K562 (cell line): ENCODE measurements around the gene EPN2.
"Not testable (repeated sequence)": the region's sequence is repeated elsewhere in the genome, so short reads cannot be mapped to it uniquely, and the experiment has no call there.

Experiments used
- ETV5 ChIP-seq: sonication (generic); formaldehyde crosslinking; IDR thresholded peaks from 2 replicates; pipeline ENCODE4 v1.4.0; 2020; ENCODE audit warnings: low read depth, mild to moderate bottlenecking, missing genetic modification reagents
- NFRKB ChIP-seq: fragments of 450-650 bp; IDR thresholded peaks from 2 replicates; pipeline ENCODE4 v1.6.1; 2016; ENCODE audit warnings: low read depth
- NFXL1 ChIP-seq: fragments of 450-650 bp; formaldehyde crosslinking; IDR thresholded peaks from 2 replicates; pipeline ENCODE4 v1.4.0; 2021; ENCODE audit warnings: mild to moderate bottlenecking
- ZKSCAN8 ChIP-seq: fragments of 200-800 bp; sonication (Bioruptor generic); IDR thresholded peaks from 2 replicates; pipeline ENCODE4 v1.6.1; 2016; ENCODE audit warnings: missing genetic modification characterization, missing compliant biosample characterization
- ZNF263 ChIP-seq: sonication (generic); formaldehyde crosslinking; IDR thresholded peaks from 2 replicates; pipeline ENCODE4 v1.8.0; 2022; ENCODE audit warnings: mild to moderate bottlenecking, missing genetic modification reagents, borderline replicate concordance
- TF ChIP-seq, protein P1 (sequence below): sonication (generic); formaldehyde crosslinking; IDR thresholded peaks from 2 replicates; pipeline ENCODE4 v1.8.1; 2022; ENCODE audit warnings: missing genetic modification reagents
- TF ChIP-seq, protein P2 (sequence below): fragments of 200-800 bp; sonication (Bioruptor generic); IDR thresholded peaks from 2 replicates; pipeline ENCODE4 v1.6.1; 2017; ENCODE audit warnings: missing genetic modification characterization, missing compliant biosample characterization
- TF ChIP-seq, protein P3 (sequence below), 2 experiments: fragments of 450-650 bp; formaldehyde crosslinking in 1 of 2; IDR thresholded peaks; 2 replicates each; pipeline versions ENCODE4 v1.4.0 to v1.6.1; 2014 to 2020; ENCODE audit warnings: mild to moderate bottlenecking in 2 of 2, borderline replicate concordance in 1 of 2, low read depth in 1 of 2

DNA sequence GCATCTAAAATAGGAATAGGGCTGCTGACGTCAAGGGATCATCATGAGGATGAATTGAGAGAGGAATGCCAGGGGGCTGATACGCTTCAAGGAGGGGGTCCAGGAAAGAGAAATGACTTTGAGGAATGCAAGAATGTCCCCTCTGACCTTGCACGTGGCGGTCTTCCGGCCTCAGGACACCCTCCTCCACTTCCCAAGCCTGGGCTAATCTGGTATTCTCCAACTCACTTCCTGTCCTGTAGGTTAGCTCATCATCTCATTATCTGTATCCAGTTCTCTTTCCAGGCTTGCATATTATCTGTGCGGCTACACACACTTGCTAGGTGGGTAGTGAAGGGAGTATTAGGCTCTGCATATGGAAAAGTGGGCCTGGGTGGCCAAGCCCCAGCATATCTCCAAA lies 2.5 kb upstream of the EPN2 start:
- TF ChIP-seq, protein P1, sequence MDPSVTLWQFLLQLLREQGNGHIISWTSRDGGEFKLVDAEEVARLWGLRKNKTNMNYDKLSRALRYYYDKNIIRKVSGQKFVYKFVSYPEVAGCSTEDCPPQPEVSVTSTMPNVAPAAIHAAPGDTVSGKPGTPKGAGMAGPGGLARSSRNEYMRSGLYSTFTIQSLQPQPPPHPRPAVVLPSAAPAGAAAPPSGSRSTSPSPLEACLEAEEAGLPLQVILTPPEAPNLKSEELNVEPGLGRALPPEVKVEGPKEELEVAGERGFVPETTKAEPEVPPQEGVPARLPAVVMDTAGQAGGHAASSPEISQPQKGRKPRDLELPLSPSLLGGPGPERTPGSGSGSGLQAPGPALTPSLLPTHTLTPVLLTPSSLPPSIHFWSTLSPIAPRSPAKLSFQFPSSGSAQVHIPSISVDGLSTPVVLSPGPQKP, result not testable (repeated sequence)
- peak; percentile 45; the same call in 1 of the 2 replicates for TF ChIP-seq ETV5
- not testable (repeated sequence) for TF ChIP-seq NFRKB; NFXL1 (CRISPR knock-in tag); ZNF263 (CRISPR knock-in tag); ZKSCAN8 (CRISPR knock-in tag)
- TF ChIP-seq, protein P2, sequence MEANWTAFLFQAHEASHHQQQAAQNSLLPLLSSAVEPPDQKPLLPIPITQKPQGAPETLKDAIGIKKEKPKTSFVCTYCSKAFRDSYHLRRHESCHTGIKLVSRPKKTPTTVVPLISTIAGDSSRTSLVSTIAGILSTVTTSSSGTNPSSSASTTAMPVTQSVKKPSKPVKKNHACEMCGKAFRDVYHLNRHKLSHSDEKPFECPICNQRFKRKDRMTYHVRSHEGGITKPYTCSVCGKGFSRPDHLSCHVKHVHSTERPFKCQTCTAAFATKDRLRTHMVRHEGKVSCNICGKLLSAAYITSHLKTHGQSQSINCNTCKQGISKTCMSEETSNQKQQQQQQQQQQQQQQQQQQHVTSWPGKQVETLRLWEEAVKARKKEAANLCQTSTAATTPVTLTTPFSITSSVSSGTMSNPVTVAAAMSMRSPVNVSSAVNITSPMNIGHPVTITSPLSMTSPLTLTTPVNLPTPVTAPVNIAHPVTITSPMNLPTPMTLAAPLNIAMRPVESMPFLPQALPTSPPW, result not testable (repeated sequence)
- TF ChIP-seq, protein P3, sequence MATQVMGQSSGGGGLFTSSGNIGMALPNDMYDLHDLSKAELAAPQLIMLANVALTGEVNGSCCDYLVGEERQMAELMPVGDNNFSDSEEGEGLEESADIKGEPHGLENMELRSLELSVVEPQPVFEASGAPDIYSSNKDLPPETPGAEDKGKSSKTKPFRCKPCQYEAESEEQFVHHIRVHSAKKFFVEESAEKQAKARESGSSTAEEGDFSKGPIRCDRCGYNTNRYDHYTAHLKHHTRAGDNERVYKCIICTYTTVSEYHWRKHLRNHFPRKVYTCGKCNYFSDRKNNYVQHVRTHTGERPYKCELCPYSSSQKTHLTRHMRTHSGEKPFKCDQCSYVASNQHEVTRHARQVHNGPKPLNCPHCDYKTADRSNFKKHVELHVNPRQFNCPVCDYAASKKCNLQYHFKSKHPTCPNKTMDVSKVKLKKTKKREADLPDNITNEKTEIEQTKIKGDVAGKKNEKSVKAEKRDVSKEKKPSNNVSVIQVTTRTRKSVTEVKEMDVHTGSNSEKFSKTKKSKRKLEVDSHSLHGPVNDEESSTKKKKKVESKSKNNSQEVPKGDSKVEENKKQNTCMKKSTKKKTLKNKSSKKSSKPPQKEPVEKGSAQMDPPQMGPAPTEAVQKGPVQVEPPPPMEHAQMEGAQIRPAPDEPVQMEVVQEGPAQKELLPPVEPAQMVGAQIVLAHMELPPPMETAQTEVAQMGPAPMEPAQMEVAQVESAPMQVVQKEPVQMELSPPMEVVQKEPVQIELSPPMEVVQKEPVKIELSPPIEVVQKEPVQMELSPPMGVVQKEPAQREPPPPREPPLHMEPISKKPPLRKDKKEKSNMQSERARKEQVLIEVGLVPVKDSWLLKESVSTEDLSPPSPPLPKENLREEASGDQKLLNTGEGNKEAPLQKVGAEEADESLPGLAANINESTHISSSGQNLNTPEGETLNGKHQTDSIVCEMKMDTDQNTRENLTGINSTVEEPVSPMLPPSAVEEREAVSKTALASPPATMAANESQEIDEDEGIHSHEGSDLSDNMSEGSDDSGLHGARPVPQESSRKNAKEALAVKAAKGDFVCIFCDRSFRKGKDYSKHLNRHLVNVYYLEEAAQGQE (IDR thresholded peaks at IDR 0.05; ENCODE audit: borderline replicate concordance), result not testable (repeated sequence)
- TF ChIP-seq, protein P3 (CRISPR knock-in tag; IDR thresholded peaks at IDR 0.05; ENCODE audit: low read depth), result not testable (repeated sequence)
